H1 (cell line): ENCODE data around the gene SYT2. TPM values are rescaled to one million over a fixed set of nuclear protein-coding genes. Genes with fewer than 3 reads are reported as not detected.

ENCODE experiments used
- CTCF ChIA-PET: fragments of 300-600 bp; sonication (Branson Sonifier 250); formaldehyde crosslinking; loops from one replicate; lab custom pipeline; 2021; ENCODE audit not compliant: partially characterized antibody; lab: Charles Lee
- POLR2A ChIA-PET: fragments of 300-600 bp; sonication (Branson Sonifier 250); formaldehyde crosslinking; loops from one replicate; lab custom pipeline; 2021; ENCODE audit warnings: inconsistent platforms; ENCODE audit not compliant: partially characterized antibody; lab: Charles Lee
- DNase-seq, 2 experiments: peaks; one replicate each; pipeline versions ENCODE4 v3.0.0 to v3.0.0-alpha.2; 2010 to 2022; ENCODE audit warnings: low spot score in 2 of 2, low read depth in 1 of 2, mixed read lengths in 1 of 2
- FAIRE-seq: peaks from 2 replicates; lab custom pipeline; 2011; peaks lifted over from hg19 to GRCh38; lab: Jason Lieb, UNC
- H2AFZ ChIP-seq: 2 replicates; pipeline ENCODE4 v1.8.1; 2012; ENCODE audit warnings: low read length, inconsistent platforms
- H2AK5ac ChIP-seq: 2 replicates; pipeline ENCODE4 v1.6.1; 2013; ENCODE audit warnings: low read depth, low read length
- H2BK120ac ChIP-seq: replicated peaks from 2 replicates; pipeline ENCODE3; 2013; ENCODE audit warnings: low read depth, low read length, inconsistent platforms
- H2BK12ac ChIP-seq: 2 replicates; pipeline ENCODE4 v1.6.1; 2013; ENCODE audit warnings: low read depth, low read length
- H2BK15ac ChIP-seq: 2 replicates; pipeline ENCODE4 v1.6.1; 2013; ENCODE audit warnings: low read length
- H2BK20ac ChIP-seq: 2 replicates; pipeline ENCODE4 v1.6.1; 2013; ENCODE audit warnings: low read length
- H2BK5ac ChIP-seq: 2 replicates; pipeline ENCODE4 v1.6.1; 2013; ENCODE audit warnings: low read depth, low read length
- H3K14ac ChIP-seq: 2 replicates; pipeline ENCODE4 v1.6.1; 2013; ENCODE audit warnings: inconsistent platforms; ENCODE audit not compliant: insufficient read length
- H3K18ac ChIP-seq: 2 replicates; pipeline ENCODE4 v1.6.1; 2013; ENCODE audit warnings: low read length; ENCODE audit errors: extremely low read depth
- H3K23ac ChIP-seq: 2 replicates; pipeline ENCODE4 v1.6.1; 2013; ENCODE audit warnings: inconsistent platforms; ENCODE audit not compliant: insufficient read length
- H3K23me2 ChIP-seq: 2 replicates; pipeline ENCODE4 v1.6.1; 2013; ENCODE audit warnings: low read depth, low read length
- H3K27ac ChIP-seq: 2 replicates; pipeline ENCODE4 v1.6.1; 2011; ENCODE audit warnings: low read depth, low read length, inconsistent platforms
- H3K27me3 ChIP-seq, 4 experiments: replicated peaks in 1 of 4; 1 replicate in 1 of 4; 2 replicates in 3 of 4; pipeline versions ENCODE4 v1.6.1 to v1.8.1; 2011 to 2013; ENCODE audit warnings: low read length in 3 of 4, mild to moderate bottlenecking in 3 of 4, inconsistent platforms in 2 of 4, mixed read lengths in 2 of 4, moderate library complexity in 1 of 4; ENCODE audit not compliant: control insufficient read depth in 3 of 4, insufficient read depth in 3 of 4; ENCODE audit errors: extremely low read depth in 1 of 4
- H3K36me3 ChIP-seq, 4 experiments: 2 replicates each; pipeline versions ENCODE4 v1.6.1 to v1.8.1; 2011 to 2013; ENCODE audit warnings: mild to moderate bottlenecking in 4 of 4, low read length in 3 of 4, moderate library complexity in 2 of 4, control low read depth in 1 of 4, inconsistent platforms in 1 of 4; ENCODE audit not compliant: insufficient read depth in 4 of 4, control insufficient read depth in 2 of 4
- H3K4ac ChIP-seq: replicated peaks from 2 replicates; pipeline ENCODE3; 2013; ENCODE audit warnings: low read length, low read depth, mixed read lengths, inconsistent platforms; ENCODE audit not compliant: insufficient read length
- H3K4me1 ChIP-seq, 4 experiments: replicated peaks in 1 of 4; 1 replicate in 1 of 4; 2 replicates in 3 of 4; pipeline versions ENCODE4 v1.6.1 to v1.8.1; 2011 to 2013; ENCODE audit warnings: low read length in 3 of 4, inconsistent platforms in 2 of 4, mixed read lengths in 1 of 4; ENCODE audit not compliant: insufficient read depth in 4 of 4, control insufficient read depth in 3 of 4
- H3K4me2 ChIP-seq, 2 experiments: 2 replicates each; pipeline versions ENCODE4 v1.6.1 to v1.8.1; 2011 to 2013; ENCODE audit warnings: low read depth in 2 of 2, low read length in 2 of 2, control low read depth in 1 of 2, inconsistent platforms in 1 of 2, mild to moderate bottlenecking in 1 of 2; ENCODE audit not compliant: insufficient read depth in 1 of 2
- H3K4me3 ChIP-seq, 4 experiments: fragments of 200-600, 300-600 bp in 1 of 4; sonication (generic), shearing (Covaris generic), sonication (Bioruptor Twin) in 1 of 4; 2 replicates each; pipeline versions ENCODE4 v1.5.1 to v1.8.1; 2011 to 2016; ENCODE audit warnings: low read length in 4 of 4, low read depth in 3 of 4, control low read depth in 2 of 4, inconsistent platforms in 2 of 4, mild to moderate bottlenecking in 2 of 4, mixed read lengths in 1 of 4, moderate library complexity in 1 of 4; ENCODE audit not compliant: insufficient read depth in 2 of 4; ENCODE audit errors: extremely low read depth in 1 of 4
- H3K56ac ChIP-seq: replicated peaks from 2 replicates; pipeline ENCODE3; 2013; ENCODE audit warnings: low read depth, mild to moderate bottlenecking, mixed read lengths, low read length, inconsistent platforms; ENCODE audit not compliant: insufficient read length
- H3K79me1 ChIP-seq: 2 replicates; pipeline ENCODE4 v1.6.1; 2013; ENCODE audit warnings: low read depth, low read length, control low read depth
- H3K79me2 ChIP-seq, 2 experiments: 2 replicates each; pipeline versions ENCODE4 v1.6.1 to v1.8.1; 2012 to 2013; ENCODE audit warnings: low read length in 2 of 2, mild to moderate bottlenecking in 2 of 2, inconsistent platforms in 1 of 2; ENCODE audit not compliant: insufficient read depth in 2 of 2, control insufficient read depth in 1 of 2
- H3K9ac ChIP-seq, 4 experiments: replicated peaks in 1 of 4; 1 replicate in 1 of 4; 2 replicates in 3 of 4; pipeline versions ENCODE4 v1.6.1 to v1.8.1; 2011 to 2013; ENCODE audit warnings: low read depth in 3 of 4, low read length in 3 of 4, control low read depth in 2 of 4, mild to moderate bottlenecking in 2 of 4, moderate library complexity in 2 of 4, inconsistent platforms in 1 of 4; ENCODE audit errors: extremely low read depth in 1 of 4
- H3K9me3 ChIP-seq, 2 experiments: 2 replicates each; pipeline versions ENCODE4 v1.6.1 to v1.8.1; 2012 to 2013; ENCODE audit warnings: mild to moderate bottlenecking in 2 of 2, moderate library complexity in 2 of 2, control low read depth in 1 of 2, inconsistent platforms in 1 of 2, low read depth in 1 of 2, low read length in 1 of 2, mixed read lengths in 1 of 2; ENCODE audit not compliant: insufficient read depth in 2 of 2
- H4K20me1 ChIP-seq, 2 experiments: replicated peaks in 1 of 2; 2 replicates each; pipeline versions ENCODE3 to v1.8.1; 2011 to 2013; ENCODE audit warnings: inconsistent platforms in 2 of 2, low read length in 2 of 2, mild to moderate bottlenecking in 1 of 2; ENCODE audit not compliant: insufficient read depth in 2 of 2, control insufficient read depth in 1 of 2
- H4K5ac ChIP-seq: 2 replicates; pipeline ENCODE4 v1.6.1; 2013; ENCODE audit warnings: low read length, low read depth, mixed read lengths, inconsistent platforms; ENCODE audit not compliant: insufficient read length
- H4K8ac ChIP-seq: 2 replicates; pipeline ENCODE4 v1.8.0; 2013; ENCODE audit warnings: mild to moderate bottlenecking, moderate library complexity, low read length, inconsistent platforms; ENCODE audit not compliant: insufficient read depth; ENCODE audit errors: extremely low read depth
- H4K91ac ChIP-seq: replicated peaks from 2 replicates; pipeline ENCODE3; 2013; ENCODE audit warnings: low read length, mixed read lengths, inconsistent platforms; ENCODE audit not compliant: insufficient read length
- POLR2A ChIP-seq, 2 experiments: IDR thresholded peaks; 1 replicate in 1 of 2; 2 replicates in 1 of 2; pipeline ENCODE4 v1.6.1; 2011; ENCODE audit warnings: low read depth in 2 of 2, low read length in 2 of 2, mild to moderate bottlenecking in 2 of 2; ENCODE audit errors: control extremely low read depth in 1 of 2
- POLR2AphosphoS5 ChIP-seq: IDR thresholded peaks from 2 replicates; pipeline ENCODE4 v1.6.1; 2011; ENCODE audit warnings: low read depth, low read length
- YY1 ChIP-seq: IDR thresholded peaks from 2 replicates; pipeline ENCODE4 v1.6.1; 2011; ENCODE audit warnings: low read depth, mild to moderate bottlenecking, low read length
- WGBS, 2 experiments: shearing (Covaris generic) in 1 of 2; methylation state at CpG; one replicate each; pipeline versions ENCODE4 v1.1.6 to v1.1.7; 2013 to 2015; ENCODE audit warnings: low lambda C conversion rate in 2 of 2, mixed read lengths in 2 of 2, inconsistent platforms in 1 of 2, low coverage in 1 of 2, missing lambda C conversion rate in 1 of 2; ENCODE audit not compliant: insufficient replicate concordance in 2 of 2, insufficient coverage in 1 of 2, insufficient read length in 1 of 2; ENCODE audit errors: extremely low coverage in 1 of 2, missing lambda C conversion rate in 1 of 2; 5-methylcytosine and 5-hydroxymethylcytosine counted together
- polyA plus RNA-seq, 7 experiments: library from polyadenylated mRNA; depleted of rRNA in 3 of 7; stranded (reverse) in 5 of 7; unstranded in 2 of 7; fragments of >200 nt in 5 of 7; fragments of 200-250 nt in 2 of 7; gene quantifications; 1 replicate in 5 of 7; 2 replicates in 1 of 7; 4 replicates in 1 of 7; pipeline versions ENCODE4 v1.2.1 to v1.2.3, GENCODE V29; 2011 to 2013; ENCODE audit warnings: missing spikeins in 2 of 7, mixed read lengths in 2 of 7
- total RNA-seq: library from RNA; stranded (reverse); fragmentation: NEBNext Ultra II Directional; extraction: Animal tissue kit (Norgen Biotek cat#: 25700); gene quantifications from 2 replicates; pipeline ENCODE4 v1.2.1, GENCODE V29; 2021

Gene SYT2
- total and polyA plus RNA-seq, 2 of the 8 experiments (the other 6 are each of a cell fraction or from before 2014, with no cell fraction given): 2.8 to 11.0 TPM

- no peak overlapping the region for H3K4me2 ChIP-seq
- peaks cover 3 to 5% of the 10 kb centered on the region in 2 experiments for H4K20me1 ChIP-seq
- no peak overlapping the region for H2BK5ac ChIP-seq
- no peak overlapping the region for H3K9ac ChIP-seq
- no peak overlapping the region for H3K4me3 ChIP-seq
- no peak overlapping the region for H3K4ac ChIP-seq
- DNase-seq: no peak
- H4K91ac ChIP-seq: no peak overlapping the region
- H2BK15ac ChIP-seq: no peak overlapping the region
- no peak overlapping the region for H2AFZ ChIP-seq
- TF ChIP-seq POLR2A (IDR thresholded peaks at IDR 0.05; ENCODE audit: control extremely low read depth in 1 of 2, low read depth in 2 of 2, low read length in 2 of 2): peak; percentile 29 to 37; a peak in 2 of 3 replicates
- no peak for TF ChIP-seq YY1
- peak; percentile 37; the same call in 1 of the 2 replicates for TF ChIP-seq POLR2AphosphoS5
- TF ChIP-seq, all 59 proteins: peak for 2
- Histone ChIP-seq H3K79me2 (no peaks in the 10 kb centered on the region), H3K23ac (no peak overlapping the region), H4K5ac (no peak overlapping the region), H3K18ac (no peak overlapping the region), H3K36me3 (peaks cover 5 to 42% (median 23%) of the 10 kb centered on the region in 4 experiments), H3K14ac (no peak overlapping the region), H2BK20ac (no peak overlapping the region), H2BK12ac (no peak overlapping the region), H2AK5ac (no peak overlapping the region), H3K27ac (no peak overlapping the region), H3K27me3 (no peaks in the 10 kb centered on the region), H3K4me1 (no peaks in the 10 kb centered on the region), H2BK120ac (no peak overlapping the region), H4K8ac (no peak overlapping the region; the same call in 1 of the 2 replicates), H3K56ac (no peak overlapping the region), H3K79me1 (no peaks in the 10 kb centered on the region), H3K23me2 (no peaks in the 10 kb centered on the region; the same call in 1 of the 2 replicates), H3K9me3 (no peaks in the 10 kb centered on the region)
- no peak for FAIRE-seq
- 98% methylated on average over 7 of the region's 7 CpGs; no CpG with 5 or more reads in 1 of the 2 experiments for WGBS, 2 experiments
- ChIA-PET POLR2A (interaction anchor here (0.6 to 1.7 kb wide), 5 partner anchors 10 to 303 kb away, joined by 3 to 4 read pairs (median 4); partner anchors contain the start of gene PPFIA4), CTCF (interaction anchor here (0.8 to 2.0 kb wide), 3 partner anchors 11 to 260 kb away, joined by 3 to 5 read pairs (median 3); no protein-coding TSS in a partner anchor)
Observed at GRCh38 chr1:202723708-202724107, 13.5 kb upstream of the SYT2 start.
